HCT116 (cell line): Measurements from ENCODE around the gene GRIK4. TPM values are rescaled to one million over a fixed set of nuclear protein-coding genes. Genes with fewer than 3 reads are reported as not detected.

Experiments used
- ATAC-seq: fragments of 200-7000 bp; cut with Tn5 transposase; 2 replicates; pipeline ENCODE4 v1.9.1; 2020; ENCODE audit warnings: mild to moderate bottlenecking, moderate library complexity
- BruUV-seq: library from RNA; stranded (reverse); fragments of 400-500 nt; replicated peaks from 2 replicates; lab custom pipeline; 2021; lab: Mats Ljungman, UMichigan
- CTCF ChIA-PET: fragments of 300-600 bp; sonication (Branson Sonifier 250); formaldehyde crosslinking; loops from one replicate; lab custom pipeline; 2021; ENCODE audit warnings: antibody characterized with exemption; lab: Charles Lee
- POLR2A ChIA-PET: fragments of 300-600, 350-600 bp; sonication (Branson Sonifier 250); formaldehyde crosslinking; loops from one replicate; lab custom pipeline; 2021; ENCODE audit warnings: antibody characterized with exemption; lab: Charles Lee
- RAD21 ChIA-PET, 2 experiments: fragments of 300-600 bp; sonication (Branson Sonifier 250); formaldehyde crosslinking; loops; one replicate each; lab custom pipeline; 2023; ENCODE audit warnings: low total read pairs in 2 of 2; ENCODE audit not compliant: uncharacterized antibody in 2 of 2, unreplicated experiment in 2 of 2, low non-redundant PET in 1 of 2; lab: Charles Lee
- DNase-seq: peaks from one replicate; pipeline ENCODE4 v3.0.0-alpha.2; 2010; ENCODE audit warnings: low read depth, low spot score
- H2AFZ ChIP-seq: fragments of 200-600 bp; shearing (Covaris generic), sonication (generic); 2 replicates; pipeline ENCODE4 v1.6.1; 2017; ENCODE audit warnings: low read depth, mixed run types, mixed read lengths, antibody characterized with exemption, low read length; ENCODE audit not compliant: poor library complexity, severe bottlenecking
- H3K27ac ChIP-seq: 2 replicates; pipeline ENCODE4 v1.5.1; 2012; ENCODE audit warnings: low read depth, low read length
- H3K27me3 ChIP-seq: fragments of 200-600 bp; sonication (generic); 2 replicates; pipeline ENCODE4 v1.6.1; 2016; ENCODE audit warnings: mixed run types, low read length, mixed read lengths; ENCODE audit not compliant: insufficient read depth
- H3K36me3 ChIP-seq, 2 experiments: fragments of 200-500 bp in 1 of 2; fragments of 200-600 bp in 1 of 2; sonication (Bioruptor generic) in 1 of 2; sonication (generic) in 1 of 2; 2 replicates each; pipeline versions ENCODE4 v1.5.1 to v1.6.1; 2014 to 2016; ENCODE audit warnings: low read length in 2 of 2, inconsistent platforms in 1 of 2, mixed read lengths in 1 of 2, mixed run types in 1 of 2; ENCODE audit not compliant: insufficient read depth in 2 of 2, control insufficient read depth in 1 of 2
- H3K4me1 ChIP-seq, 2 experiments: fragments of 200-600 bp in 1 of 2; sonication (generic) in 1 of 2; 2 replicates each; pipeline versions ENCODE4 v1.5.1 to v1.6.1; 2012 to 2017; ENCODE audit warnings: low read length in 2 of 2, inconsistent platforms in 1 of 2, mild to moderate bottlenecking in 1 of 2, mixed read lengths in 1 of 2, mixed run types in 1 of 2, moderate library complexity in 1 of 2; ENCODE audit not compliant: insufficient read depth in 2 of 2, control insufficient read depth in 1 of 2
- H3K4me2 ChIP-seq: fragments of 200-600 bp; sonication (generic); 2 replicates; pipeline ENCODE4 v1.6.1; 2017; ENCODE audit warnings: mixed run types, low read length, mixed read lengths
- H3K4me3 ChIP-seq, 2 experiments: fragments of 200-600 bp in 1 of 2; sonication (generic) in 1 of 2; replicated peaks in 1 of 2; 2 replicates each; pipeline ENCODE4 v1.5.1; 2011 to 2016; ENCODE audit warnings: low read length in 2 of 2, control low read depth in 1 of 2, low read depth in 1 of 2, mild to moderate bottlenecking in 1 of 2, mixed read lengths in 1 of 2, mixed run types in 1 of 2
- H3K79me2 ChIP-seq: fragments of 200-600 bp; sonication (generic); 2 replicates; pipeline ENCODE4 v1.6.1; 2017; ENCODE audit warnings: mild to moderate bottlenecking, mixed run types, low read length, moderate library complexity, mixed read lengths; ENCODE audit not compliant: insufficient read depth
- H3K9ac ChIP-seq: fragments of 200-600 bp; sonication (generic); 2 replicates; pipeline ENCODE4 v1.6.1; 2016; ENCODE audit warnings: low read length, mixed read lengths
- H3K9me2 ChIP-seq: fragments of 200-600 bp; sonication (generic), shearing (Covaris generic); 2 replicates; pipeline ENCODE4 v1.6.1; 2017; ENCODE audit warnings: mixed run types, mild to moderate bottlenecking, moderate library complexity; ENCODE audit not compliant: insufficient read depth
- H3K9me3 ChIP-seq, 2 experiments: fragments of 200-500 bp in 1 of 2; fragments of 200-600 bp in 1 of 2; sonication (Bioruptor generic) in 1 of 2; sonication (generic) in 1 of 2; 2 replicates each; pipeline ENCODE4 v1.6.1; 2014 to 2017; ENCODE audit warnings: low read length in 2 of 2, mixed read lengths in 2 of 2, inconsistent platforms in 1 of 2, low read depth in 1 of 2, mild to moderate bottlenecking in 1 of 2, mixed run types in 1 of 2, moderate library complexity in 1 of 2; ENCODE audit not compliant: control insufficient read depth in 1 of 2, insufficient read depth in 1 of 2
- H4K20me1 ChIP-seq: fragments of 200-600 bp; sonication (generic), shearing (Covaris generic); 2 replicates; pipeline ENCODE4 v1.6.1; 2017; ENCODE audit warnings: mixed run types, mild to moderate bottlenecking, moderate library complexity; ENCODE audit not compliant: insufficient read depth
- ELF1 ChIP-seq: IDR thresholded peaks from 2 replicates; pipeline ENCODE4 v1.6.1; 2012; ENCODE audit warnings: low read depth, borderline replicate concordance
- EZH2 ChIP-seq: fragments of 200-600 bp; sonication (generic); IDR thresholded peaks from 2 replicates; pipeline ENCODE4 v1.6.1; 2017; ENCODE audit warnings: antibody characterized with exemption, mixed run types
- POLR2A ChIP-seq: IDR thresholded peaks from 2 replicates; pipeline ENCODE4 v1.7.0; 2011; ENCODE audit warnings: borderline replicate concordance; ENCODE audit not compliant: insufficient read depth, insufficient read length; ENCODE audit errors: extremely low read depth
- RAD21 ChIP-seq: IDR thresholded peaks from 2 replicates; pipeline ENCODE4 v1.6.1; 2012; ENCODE audit warnings: low read depth, mild to moderate bottlenecking
- SP1 ChIP-seq: IDR thresholded peaks from 2 replicates; pipeline ENCODE4 v1.6.1; 2012; ENCODE audit warnings: low read depth
- TCF7L2 ChIP-seq: IDR thresholded peaks from 2 replicates; pipeline ENCODE4 v1.7.0; 2011; ENCODE audit warnings: borderline replicate concordance, inconsistent platforms; ENCODE audit not compliant: insufficient read depth, insufficient read length; ENCODE audit errors: extremely low read depth
- ZNF274 ChIP-seq: fragments of 200-500 bp; sonication (Bioruptor generic); IDR thresholded peaks from 2 replicates; pipeline ENCODE4 v1.6.1; 2014; ENCODE audit warnings: mild to moderate bottlenecking, low read depth, low read length, inconsistent platforms
- intact Hi-C: fragments of 100-400 bp; cut with micrococcal nuclease; formaldehyde crosslinking; loops from 2 replicates; pipeline ENCODE4 v1.10.0; 2022
- total RNA-seq: library from RNA; stranded (reverse); gene quantifications from one replicate; pipeline ENCODE4 v1.2.1, GENCODE V29; 2021; ENCODE audit not compliant: unreplicated experiment
- TF ChIP-seq, protein P1 (sequence below): IDR thresholded peaks from 2 replicates; pipeline ENCODE4 v1.6.1; 2011; ENCODE audit warnings: mild to moderate bottlenecking, low read length, moderate library complexity; ENCODE audit not compliant: insufficient replicate concordance; ENCODE audit errors: extremely low read depth

The GRIK4 gene
- total RNA-seq, 1 experiment from 2014 or later, result 0.52 TPM

DNA sequence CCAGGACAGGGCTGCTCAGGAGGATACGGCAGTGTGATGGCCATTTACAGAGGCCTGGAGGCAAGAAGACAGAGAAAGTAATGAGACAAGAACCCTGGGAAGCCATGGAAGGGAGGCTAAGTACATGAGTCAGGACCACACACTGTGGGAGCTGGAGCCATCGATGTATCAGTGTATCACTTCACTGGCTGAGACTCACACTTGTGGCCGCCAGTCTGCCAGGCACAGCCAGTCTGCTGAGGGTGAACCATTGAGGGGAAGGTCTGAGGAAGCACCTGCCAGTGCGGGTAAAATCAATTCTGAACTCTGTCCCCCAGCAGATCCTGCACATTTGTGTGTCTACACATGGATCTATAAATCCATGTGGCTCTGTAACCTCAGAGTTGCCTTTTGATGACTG is 195.6 kb downstream of the GRIK4 start:
- no peak for ATAC-seq
- no peak overlapping the region for H3K4me3 ChIP-seq
- H2AFZ ChIP-seq, result no peak overlapping the region
- peaks cover 6 to 15% of the 10 kb centered on the region in 2 experiments; a peak in 1 of 4 replicates for H3K9me3 ChIP-seq
- no peak overlapping the region for H3K9ac ChIP-seq
- no peaks in the 10 kb centered on the region for H3K79me2 ChIP-seq
- no TSS peak for BruUV-seq
- DNase-seq, result no peak
- ChIA-PET RAD21 (no interaction called here), CTCF (no interaction called here)
- no peaks in the 10 kb centered on the region for H4K20me1 ChIP-seq
- peaks cover 17% of the 10 kb centered on the region; the same call in 1 of the 2 replicates for H3K27me3 ChIP-seq
- no peaks in the 10 kb centered on the region for H3K9me2 ChIP-seq
- intact Hi-C loops, result no loop called here
- H3K4me2 ChIP-seq, result no peak overlapping the region
- no peak overlapping the region for H3K27ac ChIP-seq
- TF ChIP-seq ELF1, result no peak
- no peak for TF ChIP-seq EZH2
- TF ChIP-seq SP1, result no peak
- TF ChIP-seq POLR2A, result no peak
- TF ChIP-seq RAD21, result no peak
- TF ChIP-seq TCF7L2, result no peak
- TF ChIP-seq, protein P1, sequence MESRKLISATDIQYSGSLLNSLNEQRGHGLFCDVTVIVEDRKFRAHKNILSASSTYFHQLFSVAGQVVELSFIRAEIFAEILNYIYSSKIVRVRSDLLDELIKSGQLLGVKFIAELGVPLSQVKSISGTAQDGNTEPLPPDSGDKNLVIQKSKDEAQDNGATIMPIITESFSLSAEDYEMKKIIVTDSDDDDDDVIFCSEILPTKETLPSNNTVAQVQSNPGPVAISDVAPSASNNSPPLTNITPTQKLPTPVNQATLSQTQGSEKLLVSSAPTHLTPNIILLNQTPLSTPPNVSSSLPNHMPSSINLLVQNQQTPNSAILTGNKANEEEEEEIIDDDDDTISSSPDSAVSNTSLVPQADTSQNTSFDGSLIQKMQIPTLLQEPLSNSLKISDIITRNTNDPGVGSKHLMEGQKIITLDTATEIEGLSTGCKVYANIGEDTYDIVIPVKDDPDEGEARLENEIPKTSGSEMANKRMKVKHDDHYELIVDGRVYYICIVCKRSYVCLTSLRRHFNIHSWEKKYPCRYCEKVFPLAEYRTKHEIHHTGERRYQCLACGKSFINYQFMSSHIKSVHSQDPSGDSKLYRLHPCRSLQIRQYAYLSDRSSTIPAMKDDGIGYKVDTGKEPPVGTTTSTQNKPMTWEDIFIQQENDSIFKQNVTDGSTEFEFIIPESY, result no peak
- TF ChIP-seq, all 23 proteins: peak for 0
- Histone ChIP-seq H3K4me1 (peaks cover 15 to 17% of the 10 kb centered on the region in 2 experiments), H3K36me3 (no peaks in the 10 kb centered on the region)
- POLR2A ChIA-PET, result no interaction called here

DNA sequence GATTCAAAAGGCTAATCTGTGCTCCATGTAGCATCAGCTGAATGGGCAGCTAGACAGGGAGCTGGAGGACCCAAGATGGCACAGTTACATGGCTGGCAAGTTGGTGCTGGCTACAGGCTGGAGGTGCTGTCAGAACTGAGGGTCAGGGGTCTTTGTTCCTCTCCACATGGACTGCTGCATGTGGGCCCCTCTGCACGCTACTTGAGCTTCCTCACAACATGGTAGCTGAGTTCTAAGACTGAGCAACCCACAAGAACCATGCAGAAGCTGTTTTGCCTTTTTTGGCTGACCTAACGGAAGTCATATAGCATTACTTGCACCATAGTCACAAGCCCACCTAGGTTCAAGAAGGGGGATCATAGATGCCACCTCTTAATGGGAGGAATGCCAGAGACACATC is 196.1 kb downstream of the GRIK4 start:
- RAD21 ChIA-PET, result no interaction called here
- ATAC-seq, result no peak
- intact Hi-C loops, result no loop called here

More for the DNA sequence above, 196.1 kb downstream of the GRIK4 start:
- Histone ChIP-seq H3K9ac (no peak overlapping the region), H4K20me1 (no peaks in the 10 kb centered on the region), H3K27me3 (peaks cover 17% of the 10 kb centered on the region; the same call in 1 of the 2 replicates), H3K9me3 (peaks cover 6 to 15% of the 10 kb centered on the region in 2 experiments; a peak in 1 of 4 replicates), H2AFZ (no peak overlapping the region), H3K36me3 (no peaks in the 10 kb centered on the region), H3K27ac (no peak overlapping the region), H3K4me1 (peaks cover 15 to 17% of the 10 kb centered on the region in 2 experiments), H3K4me3 (no peak overlapping the region), H3K4me2 (no peak overlapping the region), H3K79me2 (no peaks in the 10 kb centered on the region), H3K9me2 (no peaks in the 10 kb centered on the region)
- BruUV-seq, result no TSS peak
- ChIA-PET POLR2A (no interaction called here), CTCF (no interaction called here)
- TF ChIP-seq ZNF274, result no peak
- DNase-seq, result no peak
